PC-9 (cell line): ENCODE measurements around the gene CREB3L1. TPM values are rescaled to one million over a fixed set of nuclear protein-coding genes. Genes with fewer than 3 reads are reported as not detected.

Source experiments
- BruUV-seq: library from RNA; stranded (reverse); fragments of 400-500 nt; replicated peaks from 2 replicates; lab custom pipeline; 2021; lab: Mats Ljungman, UMichigan
- CTCF ChIA-PET: fragments of 300-600 bp; sonication (Branson Sonifier 250); formaldehyde crosslinking; loops from one replicate; lab custom pipeline; 2022; ENCODE audit warnings: antibody characterized with exemption; lab: Charles Lee
- POLR2A ChIA-PET: fragments of 300-600 bp; sonication (Branson Sonifier 250); formaldehyde crosslinking; loops from one replicate; lab custom pipeline; 2022; ENCODE audit warnings: antibody characterized with exemption; ENCODE audit not compliant: unreplicated experiment; lab: Charles Lee
- DNase-seq, 2 experiments: peaks; one replicate each; pipeline versions ENCODE4 v3.0.0 to v3.0.0-alpha.2; 2015 to 2022; ENCODE audit warnings: mixed read lengths in 1 of 2
- H2AFZ ChIP-seq: fragments of 200-600 bp; sonication (generic); 2 replicates; pipeline ENCODE4 v1.8.1; 2017; ENCODE audit warnings: antibody characterized with exemption
- H3F3A ChIP-seq: fragments of 200-600 bp; sonication (generic); 2 replicates; pipeline ENCODE4 v1.8.1; 2017; ENCODE audit warnings: antibody characterized with exemption, mild to moderate bottlenecking, low read depth; ENCODE audit not compliant: insufficient read depth
- H3K27ac ChIP-seq: fragments of 200-600 bp; sonication (generic); 2 replicates; pipeline ENCODE4 v1.6.1; 2016; ENCODE audit warnings: mixed run types
- H3K27me3 ChIP-seq: fragments of 200-600 bp; sonication (generic); 2 replicates; pipeline ENCODE4 v1.6.1; 2016; ENCODE audit warnings: low read depth, mixed run types; ENCODE audit not compliant: insufficient read depth
- H3K36me3 ChIP-seq: fragments of 200-600 bp; sonication (generic); 2 replicates; pipeline ENCODE4 v1.6.1; 2016; ENCODE audit warnings: low read depth, mixed run types
- H3K4me1 ChIP-seq: fragments of 200-600 bp; sonication (generic); replicated peaks from 2 replicates; pipeline ENCODE4 v1.6.1; 2016; ENCODE audit warnings: mixed run types; ENCODE audit not compliant: insufficient read depth
- H3K4me2 ChIP-seq: fragments of 200-600 bp; sonication (generic); 2 replicates; pipeline ENCODE4 v1.6.1; 2017; ENCODE audit warnings: mixed run types
- H3K4me3 ChIP-seq: fragments of 200-600 bp; sonication (generic); 2 replicates; pipeline ENCODE4 v1.6.1; 2016; ENCODE audit warnings: mixed run types
- H3K79me2 ChIP-seq: fragments of 200-600 bp; sonication (generic); 2 replicates; pipeline ENCODE4 v1.6.1; 2017; ENCODE audit warnings: low read depth, mixed run types
- H3K9me2 ChIP-seq: fragments of 200-600 bp; sonication (generic); 2 replicates; pipeline ENCODE4 v1.8.1; 2017; ENCODE audit warnings: mild to moderate bottlenecking; ENCODE audit not compliant: insufficient read depth
- H3K9me3 ChIP-seq: fragments of 200-600 bp; sonication (generic); 2 replicates; pipeline ENCODE4 v1.8.1; 2016; ENCODE audit warnings: low read depth; ENCODE audit not compliant: insufficient read depth
- H4K20me1 ChIP-seq: fragments of 200-600 bp; sonication (generic); 2 replicates; pipeline ENCODE4 v1.8.1; 2017; ENCODE audit not compliant: insufficient read depth
- EZH2 ChIP-seq: fragments of 200-600 bp; sonication (generic); IDR thresholded peaks from 2 replicates; pipeline ENCODE4 v1.8.0; 2017; ENCODE audit warnings: antibody characterized with exemption, low read depth
- intact Hi-C: fragments of 100-400 bp; cut with micrococcal nuclease; formaldehyde crosslinking; loops from one replicate; pipeline ENCODE4 v1.10.0; 2022; ENCODE audit not compliant: unreplicated experiment
- total RNA-seq: library from RNA; stranded (reverse); gene quantifications from 2 replicates; pipeline ENCODE4 v1.2.3, GENCODE V29; 2021
- TF ChIP-seq, protein P1 (sequence below): fragments of 200-600 bp; sonication (generic); conservative IDR thresholded peaks from 2 replicates; pipeline ENCODE4 v1.6.1; 2017; ENCODE audit warnings: mixed run types, antibody characterized with exemption, mild to moderate bottlenecking, moderate library complexity

CREB3L1 gene
- total RNA-seq, 1 experiment from 2014 or later, result 3.1 TPM

GRCh38 chr11:46264976-46265375 is 12.5 kb upstream of the CREB3L1 start:
- H3F3A ChIP-seq, result no peaks in the 10 kb centered on the region
- H3K4me2 ChIP-seq, result no peak overlapping the region
- no peaks in the 10 kb centered on the region for H3K79me2 ChIP-seq
- DNase-seq, result no peak
- no peak overlapping the region for H3K4me3 ChIP-seq
- no TSS peak for BruUV-seq
- no peak overlapping the region for H2AFZ ChIP-seq
- ChIA-PET POLR2A (no interaction called here), CTCF (no interaction called here)
- no peak overlapping the region for H3K27ac ChIP-seq
- intact Hi-C loops, result no loop called here
- H3K36me3 ChIP-seq, result no peaks in the 10 kb centered on the region
- H4K20me1 ChIP-seq, result no peaks in the 10 kb centered on the region
- no peaks in the 10 kb centered on the region for H3K9me2 ChIP-seq
- H3K4me1 ChIP-seq, result no peaks in the 10 kb centered on the region
- TF ChIP-seq, protein P1, sequence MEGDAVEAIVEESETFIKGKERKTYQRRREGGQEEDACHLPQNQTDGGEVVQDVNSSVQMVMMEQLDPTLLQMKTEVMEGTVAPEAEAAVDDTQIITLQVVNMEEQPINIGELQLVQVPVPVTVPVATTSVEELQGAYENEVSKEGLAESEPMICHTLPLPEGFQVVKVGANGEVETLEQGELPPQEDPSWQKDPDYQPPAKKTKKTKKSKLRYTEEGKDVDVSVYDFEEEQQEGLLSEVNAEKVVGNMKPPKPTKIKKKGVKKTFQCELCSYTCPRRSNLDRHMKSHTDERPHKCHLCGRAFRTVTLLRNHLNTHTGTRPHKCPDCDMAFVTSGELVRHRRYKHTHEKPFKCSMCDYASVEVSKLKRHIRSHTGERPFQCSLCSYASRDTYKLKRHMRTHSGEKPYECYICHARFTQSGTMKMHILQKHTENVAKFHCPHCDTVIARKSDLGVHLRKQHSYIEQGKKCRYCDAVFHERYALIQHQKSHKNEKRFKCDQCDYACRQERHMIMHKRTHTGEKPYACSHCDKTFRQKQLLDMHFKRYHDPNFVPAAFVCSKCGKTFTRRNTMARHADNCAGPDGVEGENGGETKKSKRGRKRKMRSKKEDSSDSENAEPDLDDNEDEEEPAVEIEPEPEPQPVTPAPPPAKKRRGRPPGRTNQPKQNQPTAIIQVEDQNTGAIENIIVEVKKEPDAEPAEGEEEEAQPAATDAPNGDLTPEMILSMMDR, result no peak
- TF ChIP-seq EZH2, result no peak
- H3K27me3 ChIP-seq, result no peaks in the 10 kb centered on the region
- no peaks in the 10 kb centered on the region for H3K9me3 ChIP-seq

GRCh38 chr11:46265764-46266163 is 11.7 kb upstream of the CREB3L1 start:
- no peaks in the 10 kb centered on the region for H3K4me1 ChIP-seq
- intact Hi-C loops, result no loop called here
- CTCF ChIA-PET, result no interaction called here
- TF ChIP-seq EZH2, result no peak
- TF ChIP-seq, protein P1, result no peak
- H3K27ac ChIP-seq, result no peak overlapping the region
- no peaks in the 10 kb centered on the region for H3K9me2 ChIP-seq
- no peak overlapping the region for H2AFZ ChIP-seq
- H3K4me2 ChIP-seq, result no peak overlapping the region
- H3F3A ChIP-seq, result no peaks in the 10 kb centered on the region
- H3K4me3 ChIP-seq, result no peak overlapping the region
- BruUV-seq, result no TSS peak
- H3K79me2 ChIP-seq, result no peaks in the 10 kb centered on the region
- H3K36me3 ChIP-seq, result no peaks in the 10 kb centered on the region
- H3K27me3 ChIP-seq, result no peaks in the 10 kb centered on the region
- H4K20me1 ChIP-seq, result no peaks in the 10 kb centered on the region
- POLR2A ChIA-PET, result no interaction called here
- DNase-seq, result no peak
- H3K9me3 ChIP-seq, result no peaks in the 10 kb centered on the region

DNA sequence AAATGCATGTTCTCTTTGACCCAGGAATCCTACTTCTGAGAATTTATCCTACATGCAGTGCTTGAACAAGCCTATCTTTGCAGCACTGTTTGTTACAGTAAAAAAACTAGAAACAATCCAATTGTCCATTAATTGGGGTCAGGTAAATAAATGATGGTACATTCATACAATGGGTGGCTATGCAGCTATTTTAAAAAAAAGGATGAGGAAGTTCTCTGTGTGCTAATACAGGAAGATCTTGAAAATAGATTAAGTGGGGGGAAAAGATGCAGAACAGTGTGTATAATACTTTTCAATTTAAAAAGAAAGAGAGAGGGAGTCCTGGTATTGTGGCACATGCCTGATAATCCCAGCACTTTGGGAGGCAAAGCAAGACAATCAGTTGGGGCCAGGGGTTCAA is 9.5 kb upstream of the CREB3L1 start:
- H4K20me1 ChIP-seq, result no peaks in the 10 kb centered on the region
- H3K9me3 ChIP-seq, result no peaks in the 10 kb centered on the region
- CTCF ChIA-PET, result interaction anchor here (0.7 kb wide), 1 partner anchor 14 kb away, joined by 3 read pairs; no protein-coding TSS in a partner anchor
- H3K4me2 ChIP-seq, result no peak overlapping the region
- no peaks in the 10 kb centered on the region for H3K36me3 ChIP-seq
- POLR2A ChIA-PET, result no interaction called here
- no peaks in the 10 kb centered on the region for H3K79me2 ChIP-seq
- H3F3A ChIP-seq, result peaks cover 2% of the 10 kb centered on the region
- no peak overlapping the region for H3K27ac ChIP-seq
- H3K4me1 ChIP-seq, result peaks cover 10% of the 10 kb centered on the region
- H2AFZ ChIP-seq, result no peak overlapping the region
- DNase-seq, result no peak
- H3K4me3 ChIP-seq, result no peak overlapping the region
- no TSS peak for BruUV-seq
- TF ChIP-seq, protein P1, result no peak
- no peak for TF ChIP-seq EZH2
- intact Hi-C loops, result no loop called here
- no peaks in the 10 kb centered on the region for H3K9me2 ChIP-seq
- no peaks in the 10 kb centered on the region for H3K27me3 ChIP-seq
